Mesodermal cell (in vitro differentiated cells): Measurements from ENCODE around the gene TCF12.

ENCODE experiments used
- H3K27ac ChIP-seq: 2 replicates; pipeline ENCODE4 v1.7.0; 2013; ENCODE audit warnings: mild to moderate bottlenecking, low read depth, low read length, moderate library complexity; ENCODE audit not compliant: severe bottlenecking
- H3K36me3 ChIP-seq: 2 replicates; pipeline ENCODE4 v1.7.1; 2013; ENCODE audit warnings: mild to moderate bottlenecking, low read length, moderate library complexity; ENCODE audit not compliant: control insufficient read depth, insufficient read depth
- H3K4me1 ChIP-seq: one replicate; pipeline ENCODE4 v1.7.1; 2013; ENCODE audit warnings: mild to moderate bottlenecking, low read length; ENCODE audit not compliant: insufficient read depth, control insufficient read depth, poor library complexity, severe bottlenecking
- H3K4me3 ChIP-seq: 2 replicates; pipeline ENCODE4 v1.7.0; 2013; ENCODE audit warnings: low read length, control low read depth, mild to moderate bottlenecking; ENCODE audit not compliant: insufficient read depth, poor library complexity, severe bottlenecking; ENCODE audit errors: extremely low read depth
- H3K9me3 ChIP-seq: 2 replicates; pipeline ENCODE4 v1.7.1; 2013; ENCODE audit warnings: mild to moderate bottlenecking, low read length, moderate library complexity; ENCODE audit not compliant: control insufficient read depth
- WGBS, 2 experiments: methylation state at CpG; one replicate each; pipeline ENCODE4 v1.1.5; 2013; ENCODE audit warnings: missing lambda C conversion rate in 2 of 2; ENCODE audit not compliant: insufficient coverage in 2 of 2; 5-methylcytosine and 5-hydroxymethylcytosine counted together

TCF12 gene

DNA sequence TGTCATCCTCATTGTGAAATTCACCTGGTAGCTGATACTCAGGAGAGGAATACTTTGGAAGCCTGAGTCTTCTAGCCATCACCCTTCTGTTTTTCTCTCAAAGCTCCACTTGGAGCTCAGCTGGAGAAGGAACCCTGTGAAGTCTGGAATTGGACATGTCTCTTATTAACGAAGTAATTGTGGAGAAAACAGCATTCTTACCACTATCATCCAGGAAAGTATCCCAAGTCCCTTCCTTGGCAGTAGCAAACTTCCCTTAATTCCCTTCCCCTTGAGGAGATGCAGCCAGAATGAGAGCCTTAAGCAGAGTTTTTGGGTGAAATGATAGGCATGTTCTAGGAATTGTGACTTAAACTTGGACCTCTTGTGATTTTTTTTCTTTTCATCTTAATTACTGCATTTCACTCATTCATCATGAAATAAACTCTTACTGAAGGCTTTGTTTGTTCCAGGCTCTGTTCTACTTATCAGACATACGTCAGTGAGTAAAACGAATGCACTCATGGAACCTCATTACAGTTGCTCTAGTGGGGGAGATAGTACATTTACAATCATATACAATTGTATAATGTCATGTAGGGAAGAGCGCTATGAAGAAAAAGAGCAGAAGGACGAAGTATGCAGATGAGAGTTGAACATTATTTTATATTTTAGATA is 30.5 kb upstream of the TCF12 start:
- Histone ChIP-seq H3K4me3 (peak overlapping the region; percentile 52), H3K9me3 (no peaks in the 10 kb centered on the region), H3K4me1 (peaks cover 12% of the 10 kb centered on the region), H3K36me3 (no peaks in the 10 kb centered on the region), H3K27ac (peak overlapping the region; percentile 96)
- WGBS, 2 experiments, result 93% methylated on average over 2 of the region's 5 CpGs; no CpG with 5 or more reads in 1 of the 2 experiments

GRCh38 chr15:56890038-56890437 is 28.4 kb upstream of the TCF12 start:
- H3K9me3 ChIP-seq, result no peaks in the 10 kb centered on the region
- 83 to 100% methylated on average over 2 of the region's 2 CpGs for whole genome bisulfite sequencing, 2 experiments

GRCh38 chr15:56891852-56892440 is 26.5 kb upstream of the TCF12 start:
- Histone ChIP-seq H3K36me3 (no peaks in the 10 kb centered on the region), H3K4me3 (no peak overlapping the region), H3K27ac (no peak overlapping the region), H3K4me1 (peaks cover 12% of the 10 kb centered on the region), H3K9me3 (no peaks in the 10 kb centered on the region)

More at GRCh38 chr15:56890038-56890437, 28.4 kb upstream of the TCF12 start:
- Histone ChIP-seq H3K4me1 (peaks cover 12% of the 10 kb centered on the region), H3K4me3 (no peak overlapping the region), H3K36me3 (no peaks in the 10 kb centered on the region), H3K27ac (no peak overlapping the region)

DNA sequence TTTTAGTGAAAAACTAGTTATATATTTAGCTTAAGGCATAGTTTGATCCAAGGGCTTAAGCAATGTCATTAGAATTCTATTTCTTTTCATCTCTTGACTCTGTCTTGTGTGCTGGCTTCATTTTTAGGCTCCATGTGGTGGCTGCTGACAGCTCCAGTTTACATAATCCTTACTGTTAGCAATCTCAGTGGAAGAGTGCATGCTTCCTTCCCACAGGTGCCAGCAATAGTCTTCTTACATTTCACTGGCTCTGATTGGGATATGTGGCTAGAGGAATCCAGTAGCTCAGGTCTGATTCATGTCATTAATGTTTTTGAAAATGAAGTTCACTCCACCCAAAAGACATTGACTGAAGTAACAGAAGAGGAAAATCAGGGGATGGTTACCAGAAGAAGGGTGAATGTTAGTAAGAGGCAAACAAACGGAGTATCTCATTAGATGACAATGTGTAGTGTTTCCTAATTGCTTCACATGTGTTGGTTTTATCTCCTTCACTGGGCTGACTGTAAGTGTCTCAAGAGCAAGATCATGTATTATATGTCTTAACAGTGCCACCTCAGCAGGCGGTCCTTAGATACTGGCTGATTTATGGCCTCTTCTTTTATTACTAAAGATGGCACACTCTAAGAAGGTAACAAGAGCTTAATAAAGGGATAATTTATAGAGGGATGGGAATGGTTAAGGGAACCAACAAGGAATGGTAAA is 25.6 kb upstream of the TCF12 start:
- 77 to 100% methylated on average over 1 of the region's 2 CpGs for WGBS, 2 experiments
- Histone ChIP-seq H3K4me1 (peaks cover 11% of the 10 kb centered on the region), H3K4me3 (no peak overlapping the region), H3K27ac (no peak overlapping the region), H3K9me3 (no peaks in the 10 kb centered on the region), H3K36me3 (no peaks in the 10 kb centered on the region)

DNA sequence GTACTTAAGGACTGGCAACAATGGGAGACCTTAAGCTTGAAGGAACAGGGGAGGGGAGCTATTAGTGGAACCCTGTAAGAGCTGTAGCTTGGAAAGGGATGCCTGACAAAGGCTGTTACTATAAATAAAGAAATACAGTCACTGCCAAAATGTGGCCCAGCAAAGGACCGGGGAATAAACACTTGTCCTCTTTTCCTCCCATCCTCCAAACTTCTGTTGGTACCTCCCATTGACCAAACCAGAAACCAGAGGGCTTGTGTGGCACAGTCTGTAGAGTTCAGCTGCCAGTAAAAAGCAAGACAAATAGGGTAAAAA is 25.1 kb upstream of the TCF12 start:
- Histone ChIP-seq H3K4me1 (peaks cover 6% of the 10 kb centered on the region), H3K27ac (no peak overlapping the region), H3K36me3 (no peaks in the 10 kb centered on the region), H3K9me3 (no peaks in the 10 kb centered on the region), H3K4me3 (no peak overlapping the region)
- WGBS, 2 experiments, result 60 to 83% methylated on average over 1 of the region's 1 CpG

DNA sequence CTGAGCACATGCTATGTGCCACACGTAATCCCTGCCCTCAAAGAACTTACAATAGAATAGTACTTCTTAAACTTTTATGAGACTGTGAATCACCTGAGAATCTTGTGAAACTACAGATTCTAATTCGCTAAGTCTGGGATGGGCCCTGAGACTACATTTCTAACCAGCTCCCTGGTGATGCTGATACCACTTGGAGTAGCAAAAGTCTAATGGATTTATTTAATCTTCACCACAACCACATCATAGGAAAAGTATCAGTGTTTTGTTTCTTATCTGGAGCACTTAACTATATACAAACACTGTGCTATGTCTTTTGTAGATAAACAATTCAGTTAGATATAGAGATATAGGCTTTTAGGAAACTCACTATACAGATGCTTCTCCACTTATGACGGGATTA is 23.8 kb upstream of the TCF12 start:
- H3K36me3 ChIP-seq, result no peaks in the 10 kb centered on the region
- H3K27ac ChIP-seq, result no peak overlapping the region
- no peaks in the 10 kb centered on the region for H3K4me1 ChIP-seq
- H3K9me3 ChIP-seq, result no peaks in the 10 kb centered on the region
- 93% methylated on average over 2 of the region's 3 CpGs; no CpG with 5 or more reads in 1 of the 2 experiments for WGBS, 2 experiments
- H3K4me3 ChIP-seq, result no peak overlapping the region

- Histone ChIP-seq H3K27ac (no peak overlapping the region), H3K36me3 (no peaks in the 10 kb centered on the region), H3K9me3 (no peaks in the 10 kb centered on the region), H3K4me3 (no peak overlapping the region), H3K4me1 (no peaks in the 10 kb centered on the region)
- 83 to 92% methylated on average over 2 of the region's 2 CpGs for WGBS, 2 experiments
Observed at GRCh38 chr15:56901931-56902330, 16.5 kb upstream of the TCF12 start.

DNA sequence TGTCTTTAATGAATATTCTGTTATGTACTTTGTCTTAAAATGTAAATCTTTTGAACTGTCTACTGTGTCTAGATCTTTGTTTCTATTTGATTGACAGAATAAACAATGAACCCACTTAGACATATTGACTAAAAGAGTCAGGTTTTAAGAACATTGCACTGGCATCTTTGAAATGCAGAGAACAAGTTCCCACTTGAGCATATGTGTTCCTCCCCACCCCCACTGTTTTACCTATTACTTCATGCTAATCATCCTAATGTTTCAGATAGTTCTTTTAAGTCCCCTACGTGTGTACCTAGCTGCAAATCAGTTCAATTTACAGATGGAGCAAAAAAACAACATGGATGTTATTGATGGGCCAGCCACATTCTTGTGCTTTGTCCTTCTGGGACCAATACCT is 11.7 kb upstream of the TCF12 start:
- WGBS, 2 experiments, result 71% methylated on average over 1 of the region's 1 CpG; no CpG with 5 or more reads in 1 of the 2 experiments
- Histone ChIP-seq H3K4me1 (no peaks in the 10 kb centered on the region), H3K4me3 (no peak overlapping the region), H3K27ac (no peak overlapping the region), H3K36me3 (no peaks in the 10 kb centered on the region), H3K9me3 (no peaks in the 10 kb centered on the region)

DNA sequence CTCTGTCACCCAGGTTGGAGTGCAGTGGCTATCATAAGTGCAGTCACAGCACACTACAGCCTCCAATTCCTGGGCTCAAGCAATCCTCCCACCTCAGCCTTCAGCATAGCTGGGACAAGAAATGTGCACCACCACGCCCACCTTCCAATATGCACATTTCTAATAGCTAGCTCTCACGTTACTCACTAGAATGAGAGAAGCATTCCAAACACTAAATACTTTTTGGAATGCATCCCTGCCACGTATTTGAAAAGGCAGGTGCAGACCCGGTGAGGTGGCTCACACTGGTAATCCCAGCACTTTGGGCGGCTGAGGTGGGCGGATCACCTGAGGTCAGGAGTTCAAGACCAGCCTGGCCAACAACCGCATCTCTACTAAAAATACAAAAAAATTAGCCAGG is 7.6 kb upstream of the TCF12 start:
- no peaks in the 10 kb centered on the region for H3K4me1 ChIP-seq
- peaks cover 1% of the 10 kb centered on the region for H3K9me3 ChIP-seq
- no peak overlapping the region for H3K4me3 ChIP-seq
- no peak overlapping the region for H3K27ac ChIP-seq
- 60 to 69% methylated on average over 2 to 5 of the region's 7 CpGs for WGBS, 2 experiments
- peaks cover 1% of the 10 kb centered on the region for H3K36me3 ChIP-seq

GRCh38 chr15:56913241-56913640 is 5.2 kb upstream of the TCF12 start:
- Histone ChIP-seq H3K36me3 (peaks cover 13% of the 10 kb centered on the region), H3K27ac (no peak overlapping the region), H3K9me3 (peaks cover 12% of the 10 kb centered on the region), H3K4me1 (no peaks in the 10 kb centered on the region), H3K4me3 (no peak overlapping the region)
- 96% methylated on average over 2 of the region's 3 CpGs; no CpG with 5 or more reads in 1 of the 2 experiments for WGBS, 2 experiments

- Histone ChIP-seq H3K27ac (no peak overlapping the region), H3K4me3 (no peak overlapping the region), H3K4me1 (no peaks in the 10 kb centered on the region), H3K36me3 (peaks cover 13% of the 10 kb centered on the region), H3K9me3 (peaks cover 12% of the 10 kb centered on the region)
- WGBS, 2 experiments, result no CpG with 5 or more reads among the region's 2 CpGs
Observed at GRCh38 chr15:56913670-56914069, 4.8 kb upstream of the TCF12 start.
